T-cell (primary cell): ENCODE data around the gene MBD5. TPM values are rescaled to one million over a fixed set of nuclear protein-coding genes. Genes with fewer than 3 reads are reported as not detected.
"Not testable (repeated sequence)": the region's sequence is repeated elsewhere in the genome, so short reads cannot be mapped to it uniquely, and the experiment has no call there.

Experiments
- ATAC-seq, 4 experiments: fragments of 200-7000 bp in 3 of 4; fragments of 150-1000 bp in 1 of 4; cut with Tn5 transposase; replicated peaks in 1 of 4; 1 replicate in 3 of 4; 2 replicates in 1 of 4; pipeline ENCODE4 v1.10.0; 2021; ENCODE audit warnings: moderate library complexity in 3 of 4, mild to moderate bottlenecking in 2 of 4, moderate number of reproducible peaks in 1 of 4
- CTCF ChIA-PET, 2 donors: fragments of 300-600 bp; sonication (Branson Sonifier 250); formaldehyde crosslinking; loops; one replicate each; lab custom pipeline; 2022; ENCODE audit warnings: antibody characterized with exemption in 2 of 2; lab: Charles Lee
- POLR2A ChIA-PET, 2 donors: fragments of 300-600 bp; sonication (Branson Sonifier 250); formaldehyde crosslinking; loops; one replicate each; lab custom pipeline; 2022; ENCODE audit warnings: antibody characterized with exemption in 2 of 2; lab: Charles Lee
- DNase-seq, 35 experiments: peaks; one replicate each; pipeline versions ENCODE4 v3.0.0 to v3.0.0-alpha.2; 2013 to 2023
- H3K27ac ChIP-seq: one replicate; pipeline ENCODE4 v1.5.1; 2013; ENCODE audit warnings: low read length
- H3K27me3 ChIP-seq, 2 experiments: replicated peaks in 1 of 2; 1 replicate in 1 of 2; 2 replicates in 1 of 2; pipeline versions ENCODE4 v1.6.1 to v1.7.0; 2013; ENCODE audit warnings: low read length in 1 of 2, mixed read lengths in 1 of 2; ENCODE audit not compliant: control insufficient read depth in 2 of 2, insufficient read depth in 2 of 2; ENCODE audit errors: extremely low read depth in 1 of 2
- H3K36me3 ChIP-seq, 2 donors: 1 replicate in 1 of 2; 2 replicates in 1 of 2; pipeline versions ENCODE4 v1.6.1 to v1.7.0; 2013; ENCODE audit warnings: low read length in 1 of 2; ENCODE audit not compliant: control insufficient read depth in 2 of 2, insufficient read depth in 1 of 2; ENCODE audit errors: extremely low read depth in 1 of 2
- H3K4me1 ChIP-seq, 2 experiments: 1 replicate in 1 of 2; 2 replicates in 1 of 2; pipeline versions ENCODE4 v1.6.1 to v1.7.0; 2013; ENCODE audit warnings: low read length in 2 of 2, mixed read lengths in 1 of 2; ENCODE audit not compliant: insufficient read depth in 2 of 2, control insufficient read depth in 1 of 2; ENCODE audit errors: extremely low read depth in 1 of 2
- H3K4me3 ChIP-seq, 2 donors: 1 replicate in 1 of 2; 2 replicates in 1 of 2; pipeline versions ENCODE4 v1.5.1 to v1.7.0; 2013; ENCODE audit warnings: mild to moderate bottlenecking in 2 of 2, low read length in 1 of 2, moderate library complexity in 1 of 2; ENCODE audit not compliant: control insufficient read depth in 1 of 2; ENCODE audit errors: extremely low read depth in 1 of 2
- H3K9me3 ChIP-seq: 2 replicates; pipeline ENCODE4 v1.7.0; 2013
- H3K27ac Mint-ChIP-seq, 2 donors: one replicate each; pipeline ENCODE4 v1.8.0; 2020 to 2021; ENCODE audit warnings: mild to moderate bottlenecking in 2 of 2, mixed read lengths in 2 of 2
- H3K27me3 Mint-ChIP-seq, 2 donors: one replicate each; pipeline ENCODE4 v1.8.0; 2021 to 2022; ENCODE audit warnings: mixed read lengths in 2 of 2
- H3K36me3 Mint-ChIP-seq: one replicate; pipeline ENCODE4 v1.8.0; 2021; ENCODE audit warnings: mixed read lengths
- H3K4me1 Mint-ChIP-seq, 3 donors: one replicate each; pipeline ENCODE4 v1.8.0; 2020 to 2022; ENCODE audit warnings: mixed read lengths in 3 of 3, mild to moderate bottlenecking in 1 of 3
- H3K4me3 Mint-ChIP-seq, 3 donors: one replicate each; pipeline ENCODE4 v1.8.0; 2020 to 2022; ENCODE audit warnings: mild to moderate bottlenecking in 3 of 3, mixed read lengths in 3 of 3, moderate library complexity in 3 of 3
- H3K9me3 Mint-ChIP-seq, 3 donors: one replicate each; pipeline ENCODE4 v1.8.0; 2020 to 2022; ENCODE audit warnings: mixed read lengths in 3 of 3
- WGBS: methylation state at CpG from one replicate; pipeline ENCODE4 v1.1.5; 2013; ENCODE audit warnings: missing lambda C conversion rate; ENCODE audit not compliant: insufficient coverage; 5-methylcytosine and 5-hydroxymethylcytosine counted together
- total RNA-seq, 35 experiments: library from RNA in 6 of 35; stranded (reverse) in 6 of 35; fragments of 120-200 nt in 1 of 35; gene quantifications; one replicate each; pipeline versions ENCODE4 v1.2.1 to v1.2.4 and lab custom pipeline; 2013 to 2026

The MBD5 gene
- total RNA-seq, 5 donors from 2014 or later (not counting 1 experiment from before 2014, with no cell fraction given), result 34.6 to 81.9 (median 45.6) TPM

DNA sequence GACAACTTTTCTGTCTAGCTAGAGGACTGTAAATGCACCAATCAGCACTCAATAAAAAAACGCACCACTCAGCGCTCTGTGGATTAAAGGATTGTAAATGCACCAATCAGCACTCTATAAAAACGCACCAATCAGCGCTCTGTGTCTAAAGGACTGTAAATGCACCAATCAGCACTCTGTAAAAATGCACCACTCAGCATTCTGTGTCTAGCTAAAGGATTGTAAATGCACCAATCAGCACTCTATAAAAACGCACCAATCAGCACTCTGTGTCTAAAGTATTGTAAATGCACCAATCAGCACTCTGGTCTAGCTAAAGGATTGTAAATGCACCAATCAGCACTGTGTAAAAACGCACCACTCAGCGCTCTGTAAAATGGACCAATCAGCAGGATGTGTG, 25.9 kb upstream of the MBD5 start:
- WGBS, result 100% methylated on average over 3 of the region's 7 CpGs
- DNase-seq, H3K27ac Mint-ChIP-seq, ATAC-seq, H3K9me3 ChIP-seq, H3K27me3 Mint-ChIP-seq, H3K4me3 Mint-ChIP-seq, H3K36me3 ChIP-seq, CTCF ChIA-PET, H3K27ac ChIP-seq, H3K27me3 ChIP-seq, H3K4me3 ChIP-seq, H3K4me1 ChIP-seq: not testable (repeated sequence)
- H3K36me3 Mint-ChIP-seq, result peaks cover 30% of the 10 kb centered on the region
- POLR2A ChIA-PET, result interaction anchor here in 1 of 2 donors (0.6 kb wide), 2 partner anchors 34 to 512 kb away, joined by 3 read pairs; no protein-coding TSS in a partner anchor
- H3K9me3 Mint-ChIP-seq, result peaks cover 3 to 11% (median 4%) of the 10 kb centered on the region in 3 donors
- peaks cover 33 to 51% (median 41%) of the 10 kb centered on the region in 3 donors for H3K4me1 Mint-ChIP-seq

DNA sequence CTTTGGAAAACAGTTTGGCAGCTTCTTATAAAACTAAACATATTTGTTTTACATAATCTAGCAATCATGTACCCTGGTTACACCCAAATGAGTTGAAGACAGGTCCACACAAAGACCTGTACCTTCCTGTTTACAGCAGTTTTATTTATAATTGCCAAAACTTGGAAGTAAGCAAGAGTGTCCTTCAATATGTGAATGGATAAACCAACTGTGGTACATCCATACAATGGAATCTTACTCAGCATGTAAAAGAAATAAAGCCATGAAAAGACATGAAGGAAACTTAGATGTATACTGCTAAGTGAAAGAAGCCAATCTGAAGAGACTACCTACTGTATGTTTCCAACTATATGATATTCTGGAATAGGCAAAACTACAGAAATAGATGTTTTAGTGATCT, 24.1 kb upstream of the MBD5 start:
- no peaks in the 10 kb centered on the region for H3K27me3 ChIP-seq
- Mint-ChIP-seq H3K27ac (no peak overlapping the region), H3K9me3 (peaks cover 3 to 11% (median 7%) of the 10 kb centered on the region in 3 donors), H3K4me1 (peaks cover 46 to 62% (median 53%) of the 10 kb centered on the region in 3 donors), H3K27me3 (no peaks in the 10 kb centered on the region), H3K4me3 (no peak overlapping the region), H3K36me3 (peaks cover 38% of the 10 kb centered on the region)
- DNase-seq, result no peak
- no peaks in the 10 kb centered on the region for H3K36me3 ChIP-seq
- H3K4me3 ChIP-seq, result no peak overlapping the region
- CTCF ChIA-PET, result no interaction called here
- H3K9me3 ChIP-seq, result no peaks in the 10 kb centered on the region
- POLR2A ChIA-PET, result interaction anchor here in 1 of 2 donors (0.6 kb wide), 2 partner anchors 65 to 809 kb away, joined by 3 to 4 read pairs; no protein-coding TSS in a partner anchor
- ATAC-seq, result no peak
- peaks cover 0 to 2% of the 10 kb centered on the region in 2 experiments for H3K4me1 ChIP-seq
- H3K27ac ChIP-seq, result no peak overlapping the region

DNA sequence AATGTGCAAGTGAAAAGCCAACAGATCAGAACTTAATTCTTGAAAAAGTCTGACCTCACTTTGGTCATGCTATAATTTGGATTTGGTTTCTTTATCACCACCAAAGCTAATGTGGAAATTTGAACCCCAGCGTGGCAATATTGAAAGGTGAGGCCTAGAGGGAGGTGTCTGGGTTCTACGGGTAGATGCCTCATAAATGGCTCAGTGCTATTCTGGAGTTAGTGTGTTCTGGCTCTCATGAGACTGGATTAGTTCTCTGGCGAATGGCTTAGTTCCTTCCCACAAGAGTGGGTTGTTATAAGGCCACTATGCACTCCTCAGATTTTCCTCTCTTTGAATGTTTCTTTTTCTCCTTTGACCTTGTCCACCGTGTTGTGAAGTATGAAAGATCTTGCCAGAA, 22.7 kb upstream of the MBD5 start:
- peaks cover 0 to 2% of the 10 kb centered on the region in 2 experiments for H3K4me1 ChIP-seq
- ChIA-PET POLR2A (no interaction called here), CTCF (interaction anchor here in 1 of 2 donors (1.3 kb wide), 1 partner anchor 8 kb away, joined by 3 read pairs; no protein-coding TSS in a partner anchor)
- H3K9me3 ChIP-seq, result no peaks in the 10 kb centered on the region
- no peaks in the 10 kb centered on the region for H3K36me3 ChIP-seq
- no CpG with 5 or more reads among the region's 4 CpGs for WGBS
- H3K27me3 ChIP-seq, result no peaks in the 10 kb centered on the region
- no peak for ATAC-seq
- DNase-seq, result no peak
- H3K27ac Mint-ChIP-seq, result peak overlapping the region in 1 of 2 donors; percentile 14
- H3K9me3 Mint-ChIP-seq, result peaks cover 12 to 19% (median 17%) of the 10 kb centered on the region in 3 donors
- no peak overlapping the region for H3K27ac ChIP-seq
- H3K4me3 ChIP-seq, result no peak overlapping the region
- H3K4me1 Mint-ChIP-seq, result peaks cover 53 to 61% (median 55%) of the 10 kb centered on the region in 3 donors
- H3K36me3 Mint-ChIP-seq, result peaks cover 51% of the 10 kb centered on the region
- H3K4me3 Mint-ChIP-seq, result no peak overlapping the region
- H3K27me3 Mint-ChIP-seq, result no peaks in the 10 kb centered on the region

DNA sequence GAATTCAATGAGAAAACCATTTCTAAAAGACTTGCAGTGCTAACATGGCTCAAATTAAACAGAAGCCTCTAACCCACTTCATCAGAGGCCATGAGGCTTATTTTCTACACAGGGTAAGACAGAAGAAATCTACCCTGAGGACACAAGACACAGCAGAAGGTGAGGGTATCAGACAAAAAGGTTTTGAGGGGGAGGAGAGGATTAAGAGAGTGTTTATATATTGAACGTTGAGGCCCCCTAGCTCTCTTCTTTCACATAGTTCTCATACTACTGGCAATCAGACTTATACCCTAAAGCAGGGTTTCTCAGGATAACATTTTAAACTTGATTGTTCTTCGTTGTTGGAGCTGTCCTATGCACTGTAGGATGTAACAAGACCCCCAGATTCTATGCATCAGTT, 21.8 kb upstream of the MBD5 start:
- H3K36me3 Mint-ChIP-seq, result peaks cover 55% of the 10 kb centered on the region
- Histone ChIP-seq H3K27ac (no peak overlapping the region), H3K36me3 (no peaks in the 10 kb centered on the region), H3K4me3 (no peak overlapping the region), H3K9me3 (no peaks in the 10 kb centered on the region), H3K27me3 (no peaks in the 10 kb centered on the region), H3K4me1 (peaks cover 0 to 2% of the 10 kb centered on the region in 2 experiments)
- ChIA-PET CTCF (interaction anchor here in 1 of 2 donors (1.3 kb wide), 1 partner anchor 9 kb away, joined by 3 read pairs; no protein-coding TSS in a partner anchor), POLR2A (interaction anchor here in 1 of 2 donors (0.6 to 0.7 kb wide), 2 partner anchors 11 to 764 kb away, joined by 3 read pairs; no protein-coding TSS in a partner anchor)
- peaks cover 17 to 20% (median 19%) of the 10 kb centered on the region in 3 donors for H3K9me3 Mint-ChIP-seq
- no peak for ATAC-seq
- WGBS, result no CpG with 5 or more reads among the region's 2 CpGs
- no peaks in the 10 kb centered on the region for H3K27me3 Mint-ChIP-seq
- peak overlapping the region in 1 of 2 donors; percentile 1 for H3K27ac Mint-ChIP-seq
- peaks cover 58 to 66% (median 62%) of the 10 kb centered on the region in 3 donors for H3K4me1 Mint-ChIP-seq
- no peak overlapping the region for H3K4me3 Mint-ChIP-seq
- no peak for DNase-seq

DNA sequence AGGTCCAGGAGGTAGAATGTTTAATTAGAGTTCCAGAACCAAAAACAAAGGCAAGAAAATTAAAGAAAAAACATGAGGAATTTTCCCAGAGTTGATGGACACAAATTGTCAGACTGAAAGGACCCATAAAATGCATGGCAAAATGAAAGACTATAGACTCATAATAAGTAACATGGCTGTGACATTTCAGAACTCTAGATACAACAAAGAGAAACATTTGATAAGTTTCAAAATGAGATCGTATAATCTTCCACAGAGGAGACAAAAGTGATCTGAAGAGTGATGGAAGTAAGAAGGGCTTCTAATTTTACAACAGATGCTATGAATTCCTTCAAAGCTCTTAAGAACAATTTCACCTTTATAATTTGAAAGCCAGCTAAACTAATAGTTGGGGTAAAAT, 20.8 kb upstream of the MBD5 start:
- Histone ChIP-seq H3K4me3 (no peak overlapping the region), H3K36me3 (no peaks in the 10 kb centered on the region), H3K4me1 (peaks cover 0 to 2% of the 10 kb centered on the region in 2 experiments), H3K9me3 (no peaks in the 10 kb centered on the region), H3K27me3 (no peaks in the 10 kb centered on the region), H3K27ac (no peak overlapping the region)
- peaks cover 58% of the 10 kb centered on the region for H3K36me3 Mint-ChIP-seq
- H3K9me3 Mint-ChIP-seq, result peaks cover 16 to 20% (median 19%) of the 10 kb centered on the region in 3 donors
- CTCF ChIA-PET, result interaction anchor here in 1 of 2 donors (1.1 kb wide), 1 partner anchor 9 kb away, joined by 3 read pairs; no protein-coding TSS in a partner anchor
- WGBS, result no CpG with 5 or more reads among the region's 1 CpG
- no peak overlapping the region for H3K4me3 Mint-ChIP-seq
- ATAC-seq (no peak), DNase-seq (no peak)
- no peak overlapping the region for H3K27ac Mint-ChIP-seq
- H3K27me3 Mint-ChIP-seq, result no peaks in the 10 kb centered on the region
- H3K4me1 Mint-ChIP-seq, result peaks cover 59 to 72% (median 69%) of the 10 kb centered on the region in 3 donors
- POLR2A ChIA-PET, result interaction anchor here in 1 of 2 donors (0.6 kb wide), 1 partner anchor 413 kb away, joined by 7 read pairs; no protein-coding TSS in a partner anchor

DNA sequence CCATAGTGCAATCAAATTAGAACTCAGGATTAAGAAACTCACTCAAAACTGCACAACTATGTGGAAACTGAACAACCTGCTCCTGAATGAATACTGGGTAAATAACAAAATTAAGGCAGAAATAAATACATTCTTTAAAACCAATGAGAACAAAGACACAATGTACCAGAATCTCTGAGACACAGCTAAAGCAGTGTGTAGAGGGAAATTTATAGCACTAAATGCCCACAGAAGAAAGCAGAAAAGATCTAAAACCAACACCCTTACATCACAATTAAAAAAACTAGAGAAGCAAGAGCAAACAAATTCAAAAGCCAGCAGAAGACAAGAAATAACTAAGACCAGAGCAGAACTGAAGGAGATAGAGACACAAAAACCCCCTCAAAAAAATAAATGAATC, 18.5 kb upstream of the MBD5 start:
- CTCF ChIA-PET, result interaction anchor here in 1 of 2 donors (0.8 kb wide), 1 partner anchor 550 kb away, joined by 3 read pairs; no protein-coding TSS in a partner anchor
- H3K9me3 ChIP-seq, H3K27me3 Mint-ChIP-seq, DNase-seq, H3K27me3 ChIP-seq, H3K27ac Mint-ChIP-seq, H3K4me3 ChIP-seq, H3K27ac ChIP-seq, ATAC-seq, H3K4me3 Mint-ChIP-seq, H3K36me3 ChIP-seq, H3K4me1 ChIP-seq: not testable (repeated sequence)
- Mint-ChIP-seq H3K9me3 (peaks cover 7 to 17% (median 16%) of the 10 kb centered on the region in 3 donors), H3K4me1 (peaks cover 63 to 82% (median 71%) of the 10 kb centered on the region in 3 donors), H3K36me3 (peaks cover 63% of the 10 kb centered on the region)
- POLR2A ChIA-PET, result interaction anchor here in 1 of 2 donors (0.6 kb wide), 1 partner anchor 624 kb away, joined by 8 read pairs; no protein-coding TSS in a partner anchor
